ENCODE results near the gene HPCAL1.

Gene HPCAL1

GRCh38 chr2:10331027-10331701 is 28.5 kb downstream of the HPCAL1 start:
- H3K36me3 ChIP-seq (ENCODE audit: control insufficient read depth, insufficient read depth, low read length): peaks cover 11% of the 10 kb centered on the region
- peaks cover 45% of the 10 kb centered on the region for H3K4me1 ChIP-seq (ENCODE audit: control insufficient read depth, insufficient read depth, low read length, poor library complexity, severe bottlenecking)
- H3K27ac ChIP-seq (ENCODE audit: low read depth, low read length, severe bottlenecking): peak overlapping the region; percentile 58
- WGBS, 2 experiments (ENCODE audit: insufficient coverage in 2 of 2): 84 to 85% methylated on average over 27 to 33 of the region's 33 CpGs
- H3K9me3 ChIP-seq (ENCODE audit: control insufficient read depth, low read length): peaks cover 10% of the 10 kb centered on the region
- H3K4me3 ChIP-seq (ENCODE audit: extremely low read depth, insufficient read depth, low read length, poor library complexity, severe bottlenecking): no peak overlapping the region

- Histone ChIP-seq H3K4me1 (ENCODE audit: control insufficient read depth, insufficient read depth, low read length, poor library complexity, severe bottlenecking) (peaks cover 45% of the 10 kb centered on the region), H3K4me3 (ENCODE audit: extremely low read depth, insufficient read depth, low read length, poor library complexity, severe bottlenecking) (no peak overlapping the region), H3K27ac (ENCODE audit: low read depth, low read length, severe bottlenecking) (peak overlapping the region; percentile 25), H3K9me3 (ENCODE audit: control insufficient read depth, low read length) (peaks cover 10% of the 10 kb centered on the region), H3K36me3 (ENCODE audit: control insufficient read depth, insufficient read depth, low read length) (peaks cover 11% of the 10 kb centered on the region)
- WGBS, 2 experiments (ENCODE audit: insufficient coverage in 2 of 2): 84 to 92% methylated on average over 8 to 10 of the region's 11 CpGs
Observed at GRCh38 chr2:10331702-10332401, 29.1 kb downstream of the HPCAL1 start.

- peaks cover 11% of the 10 kb centered on the region for H3K36me3 ChIP-seq (ENCODE audit: control insufficient read depth, insufficient read depth, low read length)
- H3K9me3 ChIP-seq (ENCODE audit: control insufficient read depth, low read length): peaks cover 10% of the 10 kb centered on the region
- H3K4me1 ChIP-seq (ENCODE audit: control insufficient read depth, insufficient read depth, low read length, poor library complexity, severe bottlenecking): peaks cover 45% of the 10 kb centered on the region
- no peak overlapping the region for H3K4me3 ChIP-seq (ENCODE audit: extremely low read depth, insufficient read depth, low read length, poor library complexity, severe bottlenecking)
- 46 to 48% methylated on average over 6 to 10 of the region's 15 CpGs for WGBS, 2 experiments (ENCODE audit: insufficient coverage in 2 of 2)
- H3K27ac ChIP-seq (ENCODE audit: low read depth, low read length, severe bottlenecking): peak overlapping the region; percentile 25
Observed at GRCh38 chr2:10332402-10333246, 29.9 kb downstream of the HPCAL1 start.

GRCh38 chr2:10333247-10333613 is 30.5 kb downstream of the HPCAL1 start:
- Histone ChIP-seq H3K27ac (ENCODE audit: low read depth, low read length, severe bottlenecking) (peak overlapping the region; percentile 0), H3K36me3 (ENCODE audit: control insufficient read depth, insufficient read depth, low read length) (peaks cover 11% of the 10 kb centered on the region), H3K4me3 (ENCODE audit: extremely low read depth, insufficient read depth, low read length, poor library complexity, severe bottlenecking) (no peak overlapping the region), H3K9me3 (ENCODE audit: control insufficient read depth, low read length) (peaks cover 10% of the 10 kb centered on the region), H3K4me1 (ENCODE audit: control insufficient read depth, insufficient read depth, low read length, poor library complexity, severe bottlenecking) (peaks cover 45% of the 10 kb centered on the region)
- 44 to 46% methylated on average over 2 to 3 of the region's 5 CpGs for WGBS, 2 experiments (ENCODE audit: insufficient coverage in 2 of 2)

- peaks cover 43% of the 10 kb centered on the region for H3K4me1 ChIP-seq (ENCODE audit: control insufficient read depth, insufficient read depth, low read length, poor library complexity, severe bottlenecking)
- no peak overlapping the region for H3K27ac ChIP-seq (ENCODE audit: low read depth, low read length, severe bottlenecking)
- WGBS, 2 experiments (ENCODE audit: insufficient coverage in 2 of 2): 40 to 68% methylated on average over 1 to 2 of the region's 7 CpGs
- H3K4me3 ChIP-seq (ENCODE audit: extremely low read depth, insufficient read depth, low read length, poor library complexity, severe bottlenecking): no peak overlapping the region
- peaks cover 11% of the 10 kb centered on the region for H3K36me3 ChIP-seq (ENCODE audit: control insufficient read depth, insufficient read depth, low read length)
- peaks cover 10% of the 10 kb centered on the region for H3K9me3 ChIP-seq (ENCODE audit: control insufficient read depth, low read length)
Observed at GRCh38 chr2:10333966-10334365, 31.3 kb downstream of the HPCAL1 start.

- H3K36me3 ChIP-seq (ENCODE audit: control insufficient read depth, insufficient read depth, low read length): peaks cover 11% of the 10 kb centered on the region
- H3K4me1 ChIP-seq (ENCODE audit: control insufficient read depth, insufficient read depth, low read length, poor library complexity, severe bottlenecking): peaks cover 32% of the 10 kb centered on the region
- no peak overlapping the region for H3K27ac ChIP-seq (ENCODE audit: low read depth, low read length, severe bottlenecking)
- peaks cover 10% of the 10 kb centered on the region for H3K9me3 ChIP-seq (ENCODE audit: control insufficient read depth, low read length)
- 95 to 98% methylated on average over 4 to 7 of the region's 9 CpGs for WGBS, 2 experiments (ENCODE audit: insufficient coverage in 2 of 2)
- H3K4me3 ChIP-seq (ENCODE audit: extremely low read depth, insufficient read depth, low read length, poor library complexity, severe bottlenecking): no peak overlapping the region
Observed at GRCh38 chr2:10335046-10335840, 32.5 kb downstream of the HPCAL1 start.

- Histone ChIP-seq H3K4me1 (ENCODE audit: control insufficient read depth, insufficient read depth, low read length, poor library complexity, severe bottlenecking) (peaks cover 22% of the 10 kb centered on the region), H3K9me3 (ENCODE audit: control insufficient read depth, low read length) (peaks cover 10% of the 10 kb centered on the region), H3K27ac (ENCODE audit: low read depth, low read length, severe bottlenecking) (no peak overlapping the region), H3K36me3 (ENCODE audit: control insufficient read depth, insufficient read depth, low read length) (peaks cover 11% of the 10 kb centered on the region), H3K4me3 (ENCODE audit: extremely low read depth, insufficient read depth, low read length, poor library complexity, severe bottlenecking) (no peak overlapping the region)
- WGBS, 2 experiments (ENCODE audit: insufficient coverage in 2 of 2): 100% methylated on average over 1 to 3 of the region's 4 CpGs
Observed at GRCh38 chr2:10336283-10336682, 33.6 kb downstream of the HPCAL1 start.

- Histone ChIP-seq H3K4me3 (ENCODE audit: extremely low read depth, insufficient read depth, low read length, poor library complexity, severe bottlenecking) (no peak overlapping the region), H3K4me1 (ENCODE audit: control insufficient read depth, insufficient read depth, low read length, poor library complexity, severe bottlenecking) (peaks cover 11% of the 10 kb centered on the region), H3K36me3 (ENCODE audit: control insufficient read depth, insufficient read depth, low read length) (peaks cover 11% of the 10 kb centered on the region), H3K27ac (ENCODE audit: low read depth, low read length, severe bottlenecking) (no peak overlapping the region), H3K9me3 (ENCODE audit: control insufficient read depth, low read length) (peaks cover 10% of the 10 kb centered on the region)
- 90 to 96% methylated on average over 9 to 14 of the region's 16 CpGs for WGBS, 2 experiments (ENCODE audit: insufficient coverage in 2 of 2)
Observed at GRCh38 chr2:10337449-10338269, 35.0 kb downstream of the HPCAL1 start.

- no peak overlapping the region for H3K27ac ChIP-seq (ENCODE audit: low read depth, low read length, severe bottlenecking)
- H3K4me3 ChIP-seq (ENCODE audit: extremely low read depth, insufficient read depth, low read length, poor library complexity, severe bottlenecking): no peak overlapping the region
Observed at GRCh38 chr2:10338270-10339188, 35.8 kb downstream of the HPCAL1 start.

More at GRCh38 chr2:10338270-10339188, 35.8 kb downstream of the HPCAL1 start:
- Histone ChIP-seq H3K36me3 (ENCODE audit: control insufficient read depth, insufficient read depth, low read length) (peaks cover 11% of the 10 kb centered on the region), H3K9me3 (ENCODE audit: control insufficient read depth, low read length) (peaks cover 10% of the 10 kb centered on the region), H3K4me1 (ENCODE audit: control insufficient read depth, insufficient read depth, low read length, poor library complexity, severe bottlenecking) (peaks cover 5% of the 10 kb centered on the region)
- 93 to 98% methylated on average over 11 to 14 of the region's 16 CpGs for WGBS, 2 experiments (ENCODE audit: insufficient coverage in 2 of 2)

All from mesodermal cell (in vitro differentiated cells).